ENCODE measurements around the gene SLC38A1.

GRCh38 chr12:46154221-46154985 lies 114.4 kb downstream of the SLC38A1 start:
- TF ChIP-seq POLR2A (IDR thresholded peaks at IDR 0.05): no peak
- TF ChIP-seq CTCF (IDR thresholded peaks at IDR 0.05): no peak

Measured in upper lobe of left lung (tissue), 4 donors.